DND-41 (cell line): ENCODE measurements around the gene FMN2.
"Not testable (repeated sequence)": the region's sequence is repeated elsewhere in the genome, so short reads cannot be mapped to it uniquely, and the experiment has no call there.

Experiments
- CTCF ChIP-seq: IDR thresholded peaks from 2 replicates; pipeline ENCODE4 v1.5.1; 2012; ENCODE audit warnings: borderline replicate concordance, low read length, moderate library complexity, mild to moderate bottlenecking; ENCODE audit not compliant: poor library complexity, severe bottlenecking; ENCODE audit errors: extremely low read depth
- EZH2 ChIP-seq: IDR thresholded peaks from 3 replicates; pipeline ENCODE4 v1.6.1; 2012; ENCODE audit warnings: borderline replicate concordance, low read depth, mild to moderate bottlenecking, moderate library complexity, low read length, inconsistent platforms; ENCODE audit not compliant: severe bottlenecking

GRCh38 chr1:240184682-240185081 is 93.0 kb downstream of the FMN2 start:
- TF ChIP-seq CTCF, EZH2: not testable (repeated sequence)
